ENCODE data around the gene TAS2R3. TPM values are rescaled to one million over a fixed set of nuclear protein-coding genes. Genes with fewer than 3 reads are reported as not detected.

TAS2R3 gene
- total and polyA plus RNA-seq, 11 donors = 0.25 to 1.2 (median 0.58) TPM; not detected in 5

DNA sequence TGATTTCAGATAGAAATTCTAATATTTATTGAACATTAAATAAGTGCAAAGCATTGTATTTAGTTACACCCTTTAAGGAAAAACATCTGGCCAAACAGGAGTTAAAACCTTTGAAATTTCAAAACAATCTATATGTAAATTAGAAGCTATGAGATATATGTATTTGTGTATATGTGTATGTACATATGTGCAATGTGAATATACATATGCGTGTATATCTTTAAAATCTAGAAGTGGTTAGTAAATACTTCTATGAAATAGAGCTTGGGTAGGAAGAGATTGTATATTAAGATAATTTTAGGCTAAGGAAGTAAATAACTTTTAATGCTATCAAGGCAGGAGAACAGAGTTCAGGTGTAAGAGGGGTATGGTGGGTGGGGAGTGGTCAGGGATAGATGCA is 46.4 kb upstream of the TAS2R3 start:
- H3K36me3 ChIP-seq = peaks cover 0 to 12% (median 0%) of the 10 kb centered on the region in 9 donors
- H3K27ac ChIP-seq = no peak overlapping the region
- H3K4me1 ChIP-seq = no peaks in the 10 kb centered on the region
- no peak for TF ChIP-seq POLR2A (IDR thresholded peaks at IDR 0.05)
- TF ChIP-seq, protein P1, sequence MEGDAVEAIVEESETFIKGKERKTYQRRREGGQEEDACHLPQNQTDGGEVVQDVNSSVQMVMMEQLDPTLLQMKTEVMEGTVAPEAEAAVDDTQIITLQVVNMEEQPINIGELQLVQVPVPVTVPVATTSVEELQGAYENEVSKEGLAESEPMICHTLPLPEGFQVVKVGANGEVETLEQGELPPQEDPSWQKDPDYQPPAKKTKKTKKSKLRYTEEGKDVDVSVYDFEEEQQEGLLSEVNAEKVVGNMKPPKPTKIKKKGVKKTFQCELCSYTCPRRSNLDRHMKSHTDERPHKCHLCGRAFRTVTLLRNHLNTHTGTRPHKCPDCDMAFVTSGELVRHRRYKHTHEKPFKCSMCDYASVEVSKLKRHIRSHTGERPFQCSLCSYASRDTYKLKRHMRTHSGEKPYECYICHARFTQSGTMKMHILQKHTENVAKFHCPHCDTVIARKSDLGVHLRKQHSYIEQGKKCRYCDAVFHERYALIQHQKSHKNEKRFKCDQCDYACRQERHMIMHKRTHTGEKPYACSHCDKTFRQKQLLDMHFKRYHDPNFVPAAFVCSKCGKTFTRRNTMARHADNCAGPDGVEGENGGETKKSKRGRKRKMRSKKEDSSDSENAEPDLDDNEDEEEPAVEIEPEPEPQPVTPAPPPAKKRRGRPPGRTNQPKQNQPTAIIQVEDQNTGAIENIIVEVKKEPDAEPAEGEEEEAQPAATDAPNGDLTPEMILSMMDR (IDR thresholded peaks at IDR 0.05) = no peak
- DNase-seq = no peak
- intact Hi-C loops (cut with DNase I) = no loop called here
- H3K9me3 ChIP-seq = no peaks in the 10 kb centered on the region
- no peak overlapping the region for H3K4me3 ChIP-seq
- no peaks in the 10 kb centered on the region for H3K27me3 ChIP-seq
- WGBS, 4 donors = 92 to 98% (median 94%) methylated on average over 1 of the region's 1 CpG
- ATAC-seq = no peak

DNA sequence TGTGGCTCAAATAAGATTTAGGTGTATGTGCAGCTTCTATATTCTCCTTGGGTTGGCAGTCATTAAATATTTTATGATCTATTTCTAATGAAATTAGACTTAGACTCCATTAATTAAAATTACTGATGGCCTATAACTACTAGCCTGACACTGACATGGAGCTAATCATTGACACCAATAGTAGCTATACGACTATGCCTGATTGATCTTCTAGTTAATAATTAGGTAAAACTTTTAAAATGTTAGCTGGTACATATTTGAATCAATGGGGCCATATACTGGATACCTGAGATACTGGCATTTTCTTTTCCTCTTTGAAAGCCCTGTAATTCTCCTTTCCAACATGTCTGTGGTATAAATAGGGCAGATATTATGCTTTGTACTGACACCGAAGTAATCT is 41.4 kb upstream of the TAS2R3 start:
- 90 to 95% (median 93%) methylated on average over 2 of the region's 2 CpGs for WGBS, 4 donors

DNA sequence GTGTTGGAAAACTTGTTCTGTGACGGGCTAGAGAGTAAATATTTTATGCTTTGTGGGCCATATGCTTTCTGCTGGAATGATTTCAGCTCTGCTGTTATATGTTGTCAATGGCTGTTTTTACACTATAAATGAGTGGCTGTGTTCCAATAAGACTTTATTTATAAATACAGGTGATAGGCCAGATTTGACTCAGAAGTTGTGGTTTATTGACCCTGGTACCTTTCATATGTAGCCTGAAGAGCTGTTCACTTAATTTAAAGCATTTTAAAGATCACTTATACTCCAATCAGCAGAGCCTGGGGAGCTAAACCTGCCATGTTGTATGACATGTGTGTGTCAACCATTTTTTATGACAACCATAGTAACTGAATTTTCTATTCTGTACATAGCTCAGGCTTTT is 34.9 kb upstream of the TAS2R3 start:
- TF ChIP-seq, protein P1 (IDR thresholded peaks at IDR 0.05) = no peak
- TF ChIP-seq POLR2A (IDR thresholded peaks at IDR 0.05) = no peak
- no peaks in the 10 kb centered on the region for H3K27me3 ChIP-seq
- ATAC-seq (no peak), DNase-seq (no peak)
- H3K27ac ChIP-seq = no peak overlapping the region
- H3K4me1 ChIP-seq = no peaks in the 10 kb centered on the region
- intact Hi-C loops (cut with DNase I) = no loop called here
- 92 to 97% (median 95%) methylated on average over 1 of the region's 1 CpG for WGBS, 4 donors
- peaks cover 0 to 8% (median 0%) of the 10 kb centered on the region in 9 donors for H3K36me3 ChIP-seq
- no peaks in the 10 kb centered on the region for H3K9me3 ChIP-seq
- H3K4me3 ChIP-seq = no peak overlapping the region

More for the DNA sequence above, 41.4 kb upstream of the TAS2R3 start:
- H3K4me3 ChIP-seq = no peak overlapping the region
- DNase-seq (no peak), ATAC-seq (no peak)
- intact Hi-C loops (cut with DNase I) = no loop called here
- no peaks in the 10 kb centered on the region for H3K27me3 ChIP-seq
- TF ChIP-seq, protein P1 (IDR thresholded peaks at IDR 0.05) = no peak
- no peak for TF ChIP-seq POLR2A (IDR thresholded peaks at IDR 0.05)
- no peaks in the 10 kb centered on the region for H3K4me1 ChIP-seq
- H3K36me3 ChIP-seq = peaks cover 0 to 20% (median 0%) of the 10 kb centered on the region in 9 donors
- no peaks in the 10 kb centered on the region for H3K9me3 ChIP-seq
- H3K27ac ChIP-seq = no peak overlapping the region

DNA sequence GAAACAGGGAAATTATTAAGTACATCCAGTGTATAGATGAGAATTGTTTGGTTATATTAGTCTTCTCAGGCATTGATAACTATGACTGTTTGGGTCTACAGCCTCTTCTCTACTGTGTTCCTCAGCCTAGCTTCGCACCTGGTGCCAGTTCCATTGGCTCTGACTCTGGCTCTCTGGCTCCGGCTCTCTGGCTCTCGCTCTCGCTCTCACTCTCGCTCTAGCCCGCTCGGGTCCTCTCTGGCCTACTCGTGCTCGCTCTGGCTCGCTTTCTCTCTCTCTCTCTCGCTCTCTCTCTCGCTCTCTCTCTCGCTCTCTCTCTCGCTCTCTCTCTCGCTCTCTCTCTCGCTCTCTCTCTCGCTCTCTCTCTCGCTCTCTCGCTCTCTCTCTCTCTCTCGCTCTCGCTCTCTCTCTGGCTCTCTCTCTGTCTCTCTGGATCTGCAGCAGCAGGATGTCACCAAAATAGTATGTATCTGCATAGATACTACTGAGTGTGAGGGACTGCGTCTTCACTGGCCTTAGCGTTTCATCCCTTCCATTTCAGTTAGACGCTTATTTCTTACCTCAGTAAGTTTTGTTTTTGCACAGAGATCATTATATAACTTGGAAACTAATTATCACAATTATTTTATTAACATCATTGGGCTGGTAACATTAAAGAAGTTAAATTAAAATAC is 32.3 kb upstream of the TAS2R3 start:
- Histone ChIP-seq H3K27ac (peak overlapping the region in 1 of 12 donors; percentile 15), H3K36me3 (peaks cover 0 to 4% (median 0%) of the 10 kb centered on the region in 9 donors), H3K4me1 (peaks cover 0 to under 1% (median 0%) of the 10 kb centered on the region in 12 donors), H3K9me3 (no peaks in the 10 kb centered on the region), H3K27me3 (no peaks in the 10 kb centered on the region), H3K4me3 (peak overlapping the region in 1 of 12 donors; percentile 13)
- intact Hi-C loops (cut with DNase I) = loop anchor here in 5 of 10 donors (10.0 kb wide), 2 partner anchors 67 to 77 kb away; no protein-coding TSS in a partner anchor
- ATAC-seq (peak in 3 of 4 donors; percentile 73 to 88 (median 79)), DNase-seq (peak in 2 of 5 donors; percentile 31 to 42)
- WGBS, 4 donors = 66 to 75% (median 72%) methylated on average over 24 of the region's 24 CpGs
- TF ChIP-seq, protein P1 (IDR thresholded peaks at IDR 0.05) = peak in 1 of 12 donors; percentile 14
- TF ChIP-seq POLR2A (IDR thresholded peaks at IDR 0.05) = no peak
